Type B pancreatic cell (in vitro differentiated cells): ENCODE data around the gene NOTCH4. TPM values are rescaled to one million over a fixed set of nuclear protein-coding genes. Genes with fewer than 3 reads are reported as not detected.
"Not testable (repeated sequence)": the region's sequence is repeated elsewhere in the genome, so short reads cannot be mapped to it uniquely, and the experiment has no call there.

Source experiments
- DNase-seq: peaks from one replicate; pipeline ENCODE4 v3.0.0; 2021; ENCODE audit warnings: mixed read lengths; ENCODE audit not compliant: unreplicated experiment; ENCODE audit errors: extremely low spot score
- H3K27ac Mint-ChIP-seq: 2 replicates; pipeline ENCODE4 v1.8.0; 2021; ENCODE audit warnings: mild to moderate bottlenecking, mixed read lengths
- H3K27me3 Mint-ChIP-seq: 2 replicates; pipeline ENCODE4 v1.8.0; 2021; ENCODE audit warnings: mixed read lengths
- H3K36me3 Mint-ChIP-seq: 2 replicates; pipeline ENCODE4 v1.8.0; 2021; ENCODE audit warnings: mixed read lengths
- H3K4me1 Mint-ChIP-seq: one replicate; pipeline ENCODE4 v1.8.0; 2021; ENCODE audit warnings: mixed read lengths; ENCODE audit not compliant: unreplicated experiment
- H3K4me3 Mint-ChIP-seq: 2 replicates; pipeline ENCODE4 v1.8.0; 2021; ENCODE audit warnings: mild to moderate bottlenecking, mixed read lengths
- H3K9me3 Mint-ChIP-seq: 2 replicates; pipeline ENCODE4 v1.8.0; 2021; ENCODE audit warnings: mixed read lengths
- total RNA-seq: library from RNA; stranded (reverse); gene quantifications from 2 replicates; pipeline ENCODE4 v1.2.1, GENCODE V29; 2021; ENCODE audit warnings: low replicate concordance
- TF ChIP-seq, protein P1 (sequence below): fragments of 200-600 bp; sonication (generic); conservative IDR thresholded peaks from 2 replicates; pipeline ENCODE4 v1.5.0; 2021; ENCODE audit warnings: antibody characterized with exemption, mild to moderate bottlenecking

NOTCH4 gene
- total RNA-seq, 1 donor from 2014 or later, result 1.9 TPM

DNA sequence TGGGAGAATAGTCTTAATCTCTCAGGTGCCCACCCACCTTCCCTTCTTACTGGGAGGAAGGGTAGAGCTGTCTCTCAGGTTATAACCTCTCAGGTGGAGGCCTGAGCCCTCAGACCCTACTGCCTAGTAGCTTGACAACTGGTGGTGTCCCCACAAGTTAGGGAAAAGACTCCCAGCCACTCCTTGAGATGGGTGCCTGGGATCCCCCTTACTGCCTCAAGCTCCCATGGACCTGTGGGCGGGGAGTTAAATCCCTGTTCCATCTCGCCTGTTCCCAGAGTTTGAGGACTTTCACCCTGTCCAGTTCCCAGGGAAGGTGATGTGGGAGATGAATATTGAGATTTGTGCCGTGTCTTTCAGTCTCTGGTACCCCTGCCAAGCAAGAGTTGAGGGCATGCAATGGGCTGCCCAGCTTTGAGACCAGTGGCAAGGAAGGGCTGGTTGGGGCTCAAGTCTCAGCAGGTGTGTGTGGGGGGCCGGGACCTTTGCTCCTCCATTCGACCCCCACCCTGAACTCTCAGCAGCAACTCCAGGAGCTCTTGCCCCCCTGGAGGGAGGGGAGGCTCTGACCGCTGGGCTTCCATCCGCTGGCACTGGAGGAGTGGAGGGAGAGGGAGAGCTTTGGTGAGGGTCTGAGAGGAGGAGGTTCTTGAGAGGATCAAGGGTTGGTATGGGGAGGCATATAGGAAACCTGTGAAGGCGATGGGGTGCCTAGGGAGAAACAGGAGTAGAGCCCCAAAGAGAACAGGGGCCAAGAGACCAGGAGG lies 32.8 kb downstream of the NOTCH4 start:
- Mint-ChIP-seq H3K4me1 (peaks cover 50% of the 10 kb centered on the region), H3K27me3 (no peaks in the 10 kb centered on the region), H3K9me3 (no peaks in the 10 kb centered on the region), H3K4me3 (peak overlapping the region; percentile 34), H3K27ac (peak overlapping the region; percentile 77), H3K36me3 (peaks cover 11% of the 10 kb centered on the region)
- no peak for DNase-seq
- TF ChIP-seq, protein P1, sequence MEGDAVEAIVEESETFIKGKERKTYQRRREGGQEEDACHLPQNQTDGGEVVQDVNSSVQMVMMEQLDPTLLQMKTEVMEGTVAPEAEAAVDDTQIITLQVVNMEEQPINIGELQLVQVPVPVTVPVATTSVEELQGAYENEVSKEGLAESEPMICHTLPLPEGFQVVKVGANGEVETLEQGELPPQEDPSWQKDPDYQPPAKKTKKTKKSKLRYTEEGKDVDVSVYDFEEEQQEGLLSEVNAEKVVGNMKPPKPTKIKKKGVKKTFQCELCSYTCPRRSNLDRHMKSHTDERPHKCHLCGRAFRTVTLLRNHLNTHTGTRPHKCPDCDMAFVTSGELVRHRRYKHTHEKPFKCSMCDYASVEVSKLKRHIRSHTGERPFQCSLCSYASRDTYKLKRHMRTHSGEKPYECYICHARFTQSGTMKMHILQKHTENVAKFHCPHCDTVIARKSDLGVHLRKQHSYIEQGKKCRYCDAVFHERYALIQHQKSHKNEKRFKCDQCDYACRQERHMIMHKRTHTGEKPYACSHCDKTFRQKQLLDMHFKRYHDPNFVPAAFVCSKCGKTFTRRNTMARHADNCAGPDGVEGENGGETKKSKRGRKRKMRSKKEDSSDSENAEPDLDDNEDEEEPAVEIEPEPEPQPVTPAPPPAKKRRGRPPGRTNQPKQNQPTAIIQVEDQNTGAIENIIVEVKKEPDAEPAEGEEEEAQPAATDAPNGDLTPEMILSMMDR, result no peak

DNA sequence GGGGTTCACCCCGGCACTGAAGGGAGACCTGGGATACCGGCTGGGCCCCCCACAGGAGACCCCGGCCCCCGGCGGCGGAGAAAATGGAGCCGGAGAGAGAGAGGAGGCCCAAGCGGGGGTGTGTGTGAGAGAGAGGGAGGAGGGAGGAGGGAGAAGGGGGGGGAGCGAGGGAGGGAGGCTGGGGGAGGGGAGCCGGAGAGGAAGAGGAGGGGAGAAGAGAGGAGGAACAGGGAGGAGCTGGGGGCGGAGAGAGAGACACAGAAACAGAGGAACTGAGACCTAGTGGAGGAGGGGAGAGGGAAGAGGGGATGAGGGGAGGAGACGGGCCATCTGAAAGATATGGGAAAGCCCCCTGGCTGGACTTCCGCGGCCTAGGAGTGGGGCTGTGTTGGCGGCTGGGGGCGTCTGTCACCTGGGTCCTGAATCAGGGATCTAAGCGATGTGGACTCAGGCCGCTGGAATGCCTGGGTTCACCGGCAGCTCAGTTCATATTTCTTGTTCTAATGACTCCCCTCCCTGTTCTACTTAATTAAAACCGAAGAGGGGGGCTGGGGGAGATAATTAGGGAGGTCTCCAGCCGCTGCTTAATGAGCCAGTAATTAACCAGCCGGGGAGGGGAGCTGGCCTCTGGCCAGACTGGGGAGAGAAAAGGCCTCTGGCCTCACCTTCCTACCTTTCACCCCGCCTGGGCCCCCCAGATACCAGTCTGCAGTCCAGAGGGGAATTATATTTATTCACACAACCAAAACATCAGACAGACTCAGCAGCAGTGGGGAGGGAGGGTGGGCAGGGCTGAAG lies 33.6 kb downstream of the NOTCH4 start, which contains the start of gene PBX2:
TSS of gene PBX2 (minus strand) at position 149 of the 798 bp plus-strand sequence. CDS start 287 bp downstream, outside the sequence.
- Mint-ChIP-seq H3K36me3 (peaks cover 16% of the 10 kb centered on the region), H3K27ac (peak within 1 kb of the TSS; percentile 94)
- peak; percentile 79 for DNase-seq

GRCh38 chr6:32189742-32190053 lies 34.2 kb downstream of the NOTCH4 start:
- Mint-ChIP-seq H3K36me3 (peaks cover 16% of the 10 kb centered on the region), H3K27me3 (no peaks in the 10 kb centered on the region), H3K27ac (peak overlapping the region; percentile 94), H3K9me3 (no peaks in the 10 kb centered on the region), H3K4me3 (peak overlapping the region; percentile 96), H3K4me1 (peaks cover 49% of the 10 kb centered on the region)
- DNase-seq, result peak; percentile 67
- TF ChIP-seq, protein P1, result no peak

More for the DNA sequence above, 33.6 kb downstream of the NOTCH4 start, which contains the start of gene PBX2:
- H3K4me1 Mint-ChIP-seq, result peaks cover 54% of the 10 kb centered on the region
- no peaks in the 10 kb centered on the region for H3K27me3 Mint-ChIP-seq
- H3K9me3 Mint-ChIP-seq, result no peaks in the 10 kb centered on the region
- peak within 1 kb of the TSS; percentile 96 for H3K4me3 Mint-ChIP-seq
- TF ChIP-seq, protein P1, result no peak

GRCh38 chr6:32189069-32189741 lies 34.7 kb downstream of the NOTCH4 start:
- Mint-ChIP-seq H3K27ac (peak overlapping the region; percentile 94), H3K9me3 (no peaks in the 10 kb centered on the region), H3K4me1 (peaks cover 45% of the 10 kb centered on the region), H3K36me3 (peaks cover 16% of the 10 kb centered on the region), H3K27me3 (no peaks in the 10 kb centered on the region), H3K4me3 (peak overlapping the region; percentile 96)
- TF ChIP-seq, protein P1, result no peak
- no peak for DNase-seq

GRCh38 chr6:32188381-32189068 lies 35.3 kb downstream of the NOTCH4 start:
- peaks cover 16% of the 10 kb centered on the region for H3K36me3 Mint-ChIP-seq
- H3K27ac Mint-ChIP-seq, result peak overlapping the region; percentile 94
- H3K4me3 Mint-ChIP-seq, result peak overlapping the region; percentile 96
- DNase-seq, result no peak
- H3K27me3 Mint-ChIP-seq, result no peaks in the 10 kb centered on the region
- TF ChIP-seq, protein P1, result no peak
- H3K4me1 Mint-ChIP-seq, result peaks cover 38% of the 10 kb centered on the region
- H3K9me3 Mint-ChIP-seq, result no peaks in the 10 kb centered on the region

- not testable (repeated sequence) for DNase-seq, H3K27me3 Mint-ChIP-seq, H3K9me3 Mint-ChIP-seq
- Mint-ChIP-seq H3K36me3 (peaks cover 16% of the 10 kb centered on the region), H3K4me3 (peak overlapping the region; percentile 96), H3K27ac (peak overlapping the region; percentile 94), H3K4me1 (peaks cover 38% of the 10 kb centered on the region)
These were observed 36.0 kb downstream of the NOTCH4 start for GRCh38 chr6:32187725-32188380.
